Stimulated activated CD4-positive, alpha-beta T cell treated with anti-CD3 and anti-CD28 coated beads, Interleukin-4, amount 100 ng/mL, for 48 hours (primary cell): ENCODE results near the gene RILPL2.
"Not testable (repeated sequence)": the region's sequence is repeated elsewhere in the genome, so short reads cannot be mapped to it uniquely, and the experiment has no call there.

Experiments
- DNase-seq, 2 donors: peaks; one replicate each; pipeline ENCODE4 v3.0.0-alpha.2; 2020; ENCODE audit warnings: low read depth in 2 of 2

The RILPL2 gene

DNA sequence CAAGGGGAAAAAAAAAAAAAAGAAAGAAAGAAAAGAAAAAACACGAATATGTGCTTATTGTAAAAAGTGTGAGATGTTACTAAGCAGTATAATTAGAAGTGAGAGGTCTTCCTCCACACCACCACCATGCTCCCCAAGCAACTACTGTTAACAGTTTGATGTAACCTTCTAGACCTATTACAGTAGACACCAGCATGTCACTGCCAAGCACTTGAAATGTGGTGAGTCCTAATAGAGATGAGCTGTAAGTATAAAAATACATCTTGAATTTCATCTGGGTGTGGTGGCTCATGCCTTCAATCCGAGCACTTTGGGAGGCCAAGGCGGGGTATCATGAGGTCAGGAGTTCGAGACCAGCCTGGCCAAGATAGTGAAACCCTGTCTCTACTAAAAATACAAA lies 13.4 kb upstream of the RILPL2 start:
- no peak for DNase-seq

DNA sequence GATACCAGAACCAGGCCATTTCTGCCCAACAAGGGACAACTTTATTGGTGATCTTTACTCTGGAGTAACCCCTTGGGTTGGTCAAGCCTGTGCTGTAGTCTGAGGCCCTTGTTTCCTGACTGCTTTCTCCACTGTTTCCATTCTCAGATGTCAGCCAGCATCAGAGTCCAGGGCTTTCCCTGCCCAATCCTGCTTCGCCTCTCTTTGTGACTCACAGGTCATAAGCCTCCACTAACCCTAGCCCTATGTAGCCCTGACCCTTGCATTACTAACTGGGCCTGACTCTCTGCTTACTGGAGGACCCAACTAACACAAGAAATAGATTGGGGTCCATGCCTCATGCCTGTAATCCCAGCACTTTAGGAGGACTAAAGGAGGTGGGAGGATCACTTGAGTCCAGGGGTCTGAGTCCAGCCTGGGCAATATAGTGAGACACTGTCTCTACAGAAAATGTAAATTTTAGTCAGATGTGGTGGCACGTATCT lies 12.8 kb upstream of the RILPL2 start:
- no peak for DNase-seq

DNA sequence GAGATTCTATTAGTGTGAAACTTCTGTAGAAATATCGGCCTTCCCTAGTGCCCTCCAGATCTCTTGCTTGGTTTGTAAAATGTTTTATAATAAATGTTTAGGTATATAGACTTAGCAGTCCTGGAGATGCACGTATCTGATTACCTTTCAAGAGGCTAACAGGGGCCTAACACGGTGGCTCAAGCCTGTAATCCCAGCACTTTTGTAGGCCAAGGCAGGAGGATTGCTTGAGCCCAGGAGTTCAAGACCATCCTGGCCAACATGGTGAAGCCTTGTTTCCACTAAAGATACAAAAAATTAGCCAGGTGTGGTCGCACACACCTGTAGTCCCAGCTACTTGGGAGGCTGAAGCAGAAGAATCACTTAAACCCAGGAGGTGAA lies 9.8 kb upstream of the RILPL2 start:
- no peak for DNase-seq

DNA sequence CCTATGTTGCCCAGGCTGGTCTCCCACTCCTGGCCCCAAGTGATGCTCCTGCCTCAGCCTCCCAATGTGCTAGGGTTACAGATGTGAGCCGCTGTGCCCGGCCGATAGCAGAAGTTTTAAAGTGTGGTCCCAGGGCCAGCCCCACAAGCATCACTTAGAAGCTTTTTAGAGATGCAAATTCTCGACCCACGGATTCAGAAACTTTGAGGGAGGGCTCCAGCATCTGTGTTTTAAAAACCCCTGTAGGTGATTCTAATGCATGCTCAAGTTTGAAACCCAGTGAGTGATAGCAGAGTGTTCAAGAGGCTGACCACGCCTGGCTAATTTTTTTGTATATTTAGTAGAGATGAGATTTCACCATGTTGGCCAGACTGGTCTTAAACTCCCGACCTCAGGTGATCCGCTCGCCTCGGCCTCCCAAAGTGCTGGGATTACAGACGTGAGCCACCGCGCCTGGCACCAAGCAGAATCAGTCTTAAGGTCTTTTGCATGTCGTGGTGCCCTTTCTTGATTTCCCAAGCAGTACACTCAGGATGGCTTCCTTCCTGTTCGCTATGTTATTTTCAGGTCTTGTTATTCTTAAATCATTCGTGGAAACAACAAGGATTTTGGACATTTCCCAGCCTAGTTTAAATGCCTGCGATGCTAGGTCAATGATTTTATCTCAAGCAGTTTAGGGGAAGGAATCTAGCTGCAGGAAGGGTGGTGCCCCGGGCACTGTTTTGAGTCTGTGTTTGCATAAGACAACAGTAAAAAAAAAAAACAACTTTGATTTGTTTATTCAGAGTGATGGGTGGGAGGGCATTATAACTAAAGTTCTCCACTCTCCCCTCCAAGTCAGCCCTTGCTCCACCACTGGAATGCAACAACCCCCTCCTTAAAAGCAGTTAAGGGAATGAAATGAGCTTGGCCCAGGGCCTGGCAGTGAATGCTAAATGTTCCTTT lies 9.2 kb upstream of the RILPL2 start:
- DNase-seq = no peak

DNA sequence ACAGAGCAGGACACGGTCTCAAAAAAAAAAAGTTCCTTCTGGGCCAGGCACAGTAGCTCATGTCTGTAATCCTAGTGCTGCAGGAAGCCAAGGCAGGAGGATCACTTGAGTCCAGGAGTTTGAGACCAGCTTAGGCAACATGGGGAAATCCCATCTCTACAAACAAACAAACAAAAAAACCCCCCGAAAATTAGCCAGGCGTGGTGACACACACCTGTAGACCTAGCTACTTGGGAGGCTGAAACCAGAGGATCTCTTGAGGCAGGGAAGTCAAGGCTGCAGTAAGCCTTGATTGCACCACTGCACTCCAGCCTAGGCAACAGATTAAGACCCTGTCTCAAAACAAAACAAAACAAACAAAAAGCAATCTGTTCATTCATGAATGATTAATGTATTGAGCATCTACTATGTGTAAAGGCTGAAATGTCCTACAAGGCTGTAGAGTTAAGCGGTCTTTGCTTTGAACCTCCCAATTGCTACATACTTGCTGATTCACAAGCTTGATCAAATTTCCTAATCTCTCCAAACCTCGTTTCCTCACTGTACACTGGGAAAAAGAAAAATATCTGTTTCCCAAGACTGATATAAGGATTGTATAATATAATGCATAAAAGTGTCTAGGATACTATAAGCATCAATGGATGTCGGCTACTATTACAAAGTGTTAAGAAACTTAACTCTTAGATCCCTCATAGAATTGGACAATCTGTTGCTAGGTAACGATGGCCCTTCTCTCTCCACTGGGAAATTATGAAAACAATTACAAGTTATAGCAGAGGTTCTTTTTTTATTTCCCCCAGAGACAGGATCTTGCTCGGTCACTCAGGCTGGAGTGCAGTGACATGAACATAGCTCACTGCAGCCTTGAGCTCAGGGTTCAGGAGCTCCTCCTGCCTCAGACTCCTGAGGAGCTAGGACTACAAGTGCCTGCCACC lies 7.9 kb upstream of the RILPL2 start:
- DNase-seq = no peak

DNA sequence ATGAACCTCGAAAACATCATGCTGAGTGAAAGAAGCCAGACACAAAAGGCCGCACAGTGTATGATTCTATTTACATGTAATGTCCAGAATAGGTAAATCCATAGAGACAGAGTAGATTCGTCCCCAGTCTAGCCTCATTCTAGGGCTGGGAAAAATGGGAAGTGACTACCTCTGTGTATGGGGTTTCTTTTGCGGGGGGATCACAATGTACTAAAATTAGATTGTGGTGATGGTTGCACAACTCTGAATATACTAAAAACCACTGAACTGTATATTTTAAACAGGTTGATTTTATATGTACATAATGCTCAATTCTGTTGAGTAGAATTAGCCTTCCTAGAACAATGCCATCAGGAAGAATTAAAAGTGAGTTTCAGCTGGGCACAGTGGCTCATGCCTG lies 6.3 kb upstream of the RILPL2 start:
- no peak for DNase-seq

DNA sequence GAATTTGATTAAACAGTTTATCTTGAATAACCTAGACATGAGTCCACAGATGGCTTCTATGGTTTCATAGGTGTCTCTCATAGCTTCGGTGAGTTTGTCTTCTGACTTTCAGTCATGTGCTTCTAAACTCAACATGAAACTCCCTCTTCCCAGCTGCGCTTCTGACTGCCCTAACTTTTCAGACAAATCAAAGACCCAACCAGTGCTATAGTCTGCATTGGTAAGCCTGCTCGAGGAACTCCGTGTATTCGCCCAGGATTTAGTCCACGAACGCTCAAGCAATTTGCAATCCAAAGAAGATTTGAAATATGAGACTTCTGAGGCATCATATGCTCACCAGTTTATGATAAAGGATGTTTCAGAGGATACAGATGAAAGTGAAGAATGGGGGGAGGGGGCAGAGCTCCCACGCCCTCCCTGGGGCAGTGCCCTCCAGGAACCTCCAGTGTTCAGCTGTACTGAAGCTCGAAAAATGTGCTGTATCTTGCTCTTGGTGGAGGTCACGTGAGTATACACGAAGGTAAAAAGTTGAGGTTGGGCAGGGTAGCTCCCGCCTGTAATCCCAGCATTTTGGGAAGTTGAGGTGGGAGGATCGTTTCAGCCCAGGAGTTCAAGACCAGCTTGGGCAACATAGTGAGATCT lies 5.2 kb upstream of the RILPL2 start:
- no peak for DNase-seq

DNA sequence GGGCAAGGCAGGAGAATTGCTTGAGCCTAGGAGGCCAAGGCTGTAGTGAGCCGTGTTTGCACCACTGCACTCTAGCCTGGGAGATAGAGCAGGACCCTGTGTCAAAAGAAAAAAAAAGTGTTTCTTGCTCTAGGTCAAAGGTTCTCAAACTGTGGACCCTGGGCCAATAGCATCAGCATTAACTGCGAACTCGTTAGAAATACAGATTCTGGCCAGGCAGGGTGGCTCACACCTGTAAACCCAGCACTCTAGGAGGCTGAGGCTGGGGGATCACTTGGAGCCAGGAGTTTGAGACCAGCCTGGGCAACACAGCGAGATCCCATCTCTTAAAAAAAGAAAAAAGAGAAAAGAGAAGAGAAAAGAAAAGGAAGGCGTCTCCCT lies 858 bp downstream of the RILPL2 start:
- no peak for DNase-seq

DNA sequence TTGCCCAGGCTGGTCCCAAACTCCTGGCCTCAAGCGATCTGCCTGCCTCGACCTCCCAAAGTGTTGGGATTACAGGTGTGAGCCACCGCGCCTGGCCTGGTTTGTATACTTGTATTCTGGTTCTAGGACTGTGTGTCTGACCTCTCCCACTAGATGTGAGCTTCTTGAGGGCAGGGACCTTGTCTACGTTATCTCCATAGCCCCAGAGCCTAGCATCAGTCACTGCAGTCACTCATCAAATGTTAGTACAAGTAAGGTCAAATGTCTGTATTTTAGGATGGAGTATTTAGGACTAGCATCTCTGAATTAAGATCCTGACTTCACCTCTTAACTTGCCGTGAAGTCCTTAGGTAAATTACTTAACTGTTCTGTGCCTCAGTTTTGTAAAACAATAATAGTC lies 2.9 kb downstream of the RILPL2 start:
- no peak for DNase-seq

DNA sequence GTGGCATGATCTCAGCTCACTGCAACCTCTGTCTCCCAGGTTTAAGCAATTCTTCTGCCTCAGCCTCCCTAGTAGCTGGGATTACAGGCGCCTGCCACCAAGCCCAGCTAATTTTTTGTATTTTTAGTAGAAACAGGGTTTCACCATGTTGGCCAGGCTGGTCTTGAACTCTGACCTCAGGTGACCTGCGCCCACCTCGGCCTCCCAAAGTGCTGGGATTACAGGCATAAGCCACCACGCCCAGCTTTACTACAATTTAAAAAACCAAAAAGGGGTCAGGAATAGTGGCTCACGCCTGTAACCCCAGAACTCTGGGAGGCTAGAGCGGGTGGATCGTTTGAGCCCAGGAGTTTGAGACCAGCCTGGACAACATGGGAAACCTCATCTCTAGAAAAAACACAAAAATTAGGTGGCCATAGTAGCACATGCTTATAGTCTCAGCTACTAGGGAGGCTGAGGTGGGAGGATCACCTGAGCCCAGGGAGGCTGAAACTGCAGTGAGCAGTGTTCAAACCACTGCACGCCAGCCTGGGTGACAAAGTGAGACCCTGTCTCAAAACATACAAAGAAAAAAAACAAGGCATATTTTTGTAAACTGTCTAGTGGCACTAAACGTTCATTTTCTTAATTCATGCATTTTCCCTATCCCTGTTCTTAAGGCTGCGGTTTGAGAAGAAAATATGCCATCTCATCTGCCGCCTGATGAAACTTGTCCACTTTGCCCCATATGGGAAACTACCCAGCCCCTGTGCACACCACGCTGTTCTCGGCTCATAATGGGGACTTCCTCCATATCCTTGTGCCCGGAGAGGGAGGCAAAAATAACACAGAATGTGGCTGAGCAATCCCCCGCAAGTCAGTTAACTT lies 4.3 kb downstream of the RILPL2 start:
- not testable (repeated sequence) for DNase-seq

DNA sequence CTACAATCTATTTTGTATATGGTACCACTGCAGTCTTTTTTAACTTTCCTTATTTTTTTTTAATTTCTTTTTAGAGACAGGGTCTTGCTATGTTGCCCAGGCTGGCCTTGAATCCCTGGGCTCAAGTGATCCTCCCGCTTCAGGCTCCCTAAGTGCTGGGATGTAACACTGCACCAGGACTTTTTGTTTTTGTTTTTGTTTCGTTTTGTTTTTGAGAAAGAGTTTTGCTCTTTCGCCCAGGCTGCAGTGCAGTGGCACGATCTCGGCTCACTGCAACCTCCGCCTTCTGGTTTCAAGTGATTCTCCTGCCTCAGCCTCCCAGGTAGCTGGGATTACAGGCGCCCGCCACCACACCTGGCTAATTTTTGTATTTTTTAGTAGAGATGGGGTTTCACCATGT lies 7.4 kb downstream of the RILPL2 start:
- DNase-seq = not testable (repeated sequence)

DNA sequence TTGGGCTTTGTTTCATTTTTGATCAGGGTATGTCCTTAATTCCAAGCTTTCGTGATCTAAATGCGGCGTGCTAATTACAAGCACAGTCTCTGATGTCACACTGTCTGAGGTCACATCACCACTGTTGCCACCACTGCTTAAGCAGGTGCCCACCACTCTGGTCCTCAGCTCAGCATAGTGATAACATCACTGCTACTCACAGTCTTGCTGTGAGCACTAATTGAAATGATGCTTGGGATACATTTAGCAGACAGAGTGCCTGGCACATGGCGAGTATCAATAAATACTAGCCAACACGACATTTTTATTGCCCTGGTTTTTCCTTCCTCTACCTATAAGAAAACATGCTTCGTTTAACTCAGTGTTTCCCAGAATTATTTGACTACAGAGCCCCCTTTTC lies 7.9 kb downstream of the RILPL2 start:
- DNase-seq = no peak

DNA sequence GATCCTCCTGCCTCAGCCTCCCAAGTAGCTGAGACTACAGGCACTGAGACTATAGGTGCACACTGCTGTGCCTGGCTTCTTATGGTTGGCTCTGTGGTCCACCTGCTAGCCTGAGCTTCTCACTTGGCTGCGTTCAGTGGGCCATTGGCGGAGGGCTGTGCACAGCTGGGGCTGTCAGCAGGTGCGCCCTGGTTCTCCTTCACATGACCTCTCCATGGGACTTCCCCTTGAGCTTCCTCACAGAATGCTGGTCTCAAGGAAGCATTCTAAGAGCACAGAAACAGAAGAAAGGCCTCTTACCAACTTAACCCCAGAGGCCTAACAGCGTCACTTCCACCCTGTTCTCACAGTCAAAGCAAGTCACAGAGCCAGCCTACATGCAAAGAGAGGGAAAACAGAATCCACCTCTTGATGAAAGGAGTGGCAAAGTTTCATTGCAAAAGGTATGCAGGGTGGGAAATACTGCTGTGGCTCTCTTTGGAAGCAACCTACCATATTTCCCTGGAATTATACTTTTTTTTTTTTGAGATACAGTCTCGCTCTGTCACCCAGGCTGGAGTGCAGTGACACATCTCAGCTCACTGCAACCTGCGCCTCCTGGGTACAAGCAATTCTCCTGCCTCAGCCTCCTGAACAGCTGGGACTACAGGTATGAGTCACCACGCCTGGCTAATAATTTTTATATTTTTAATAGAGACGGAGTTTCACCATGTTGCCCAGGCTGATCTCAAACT lies 9.3 kb downstream of the RILPL2 start:
- no peak for DNase-seq

DNA sequence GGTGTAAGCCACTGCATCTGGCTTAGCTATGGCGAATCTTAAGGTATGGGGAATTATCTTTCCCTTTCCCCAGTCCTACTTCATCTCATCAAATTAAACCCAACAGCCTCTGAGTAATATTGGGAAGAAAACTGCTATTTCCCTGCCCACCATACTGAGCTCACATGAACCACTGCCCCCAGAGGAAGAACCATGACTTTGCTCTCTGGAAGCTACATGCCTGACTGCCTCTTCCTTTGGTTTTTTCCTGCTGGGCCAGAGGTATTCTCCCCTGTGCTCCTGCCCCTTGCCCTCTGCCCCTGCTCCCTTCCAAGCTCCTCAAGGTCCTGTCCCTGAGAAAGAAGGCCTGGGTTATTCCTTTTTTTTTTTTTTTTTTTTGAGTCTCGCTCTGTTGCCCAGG lies 15.2 kb downstream of the RILPL2 start:
- DNase-seq = no peak

DNA sequence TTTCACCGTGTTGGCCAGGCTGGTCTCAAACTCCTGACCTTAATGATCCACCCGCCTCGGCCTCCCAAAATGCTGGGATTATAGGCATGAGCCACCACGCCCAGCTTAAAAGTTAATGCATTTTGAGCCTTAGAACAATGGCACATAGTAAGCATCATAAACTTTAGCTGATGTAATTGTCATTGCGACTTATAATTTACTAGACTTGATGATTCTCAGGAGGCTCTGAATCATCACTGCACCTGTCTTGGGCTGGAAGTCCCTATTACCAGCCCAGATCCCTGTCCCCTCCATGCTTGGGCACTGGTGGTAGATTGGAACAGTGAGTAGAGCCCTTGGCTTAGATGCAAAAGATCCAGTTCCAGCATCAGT lies 26.5 kb downstream of the RILPL2 start:
- DNase-seq = no peak

DNA sequence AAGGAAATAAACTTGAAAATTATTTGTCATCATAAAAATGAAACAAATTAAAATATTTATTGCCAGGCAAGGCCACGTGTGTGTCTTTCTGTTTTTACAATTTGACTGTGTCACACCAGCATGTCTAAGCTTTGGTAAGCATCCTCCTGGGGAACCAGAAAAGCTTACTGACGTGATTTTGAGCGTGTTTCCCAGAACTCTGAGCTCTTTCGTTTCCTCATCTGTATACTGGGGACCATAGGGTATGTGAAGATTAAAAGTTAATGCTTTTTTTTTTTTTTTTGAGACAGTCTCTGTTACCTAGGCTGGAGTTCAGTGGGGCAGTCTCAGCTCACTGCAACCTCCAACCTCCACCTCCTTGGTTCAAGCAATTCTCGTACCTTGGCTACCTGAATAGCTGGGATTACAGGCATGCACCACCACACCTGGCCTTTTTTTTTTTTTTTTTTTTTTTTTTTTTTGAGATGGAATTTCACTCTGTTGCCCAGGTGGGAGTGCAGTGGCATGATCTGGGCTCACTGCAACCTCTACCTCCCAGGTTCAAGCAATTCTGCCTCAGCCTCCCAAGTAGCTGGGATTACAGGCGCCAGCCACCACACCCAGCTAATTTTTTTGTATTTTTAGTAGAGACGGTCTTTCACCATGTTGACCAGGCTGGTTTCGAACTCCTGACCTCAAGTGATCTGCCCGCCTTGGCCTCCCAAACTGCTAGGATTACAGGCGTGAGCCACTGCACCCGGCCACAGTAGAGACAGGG lies 27.0 kb downstream of the RILPL2 start:
- not testable (repeated sequence) for DNase-seq

DNA sequence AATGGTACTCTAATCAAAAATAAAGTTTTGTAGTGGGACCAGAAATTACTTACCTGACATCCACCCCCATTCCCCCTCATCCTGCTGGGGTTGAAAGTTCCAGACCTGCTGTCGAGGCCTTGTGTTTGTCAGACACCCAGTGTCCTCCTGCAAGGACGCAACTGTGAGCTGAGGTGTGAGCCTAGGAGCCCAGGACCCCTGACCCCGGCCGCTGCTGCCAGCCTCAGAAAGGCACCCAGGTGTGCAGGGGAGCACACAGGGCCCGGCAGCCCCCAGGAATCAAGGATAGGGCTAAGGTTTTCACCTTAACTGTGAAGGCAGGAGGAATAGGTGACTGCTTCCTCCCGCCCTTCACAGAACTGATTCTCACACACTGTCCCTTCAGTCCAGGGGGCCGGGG lies 27.9 kb downstream of the RILPL2 start:
- not testable (repeated sequence) for DNase-seq

DNA sequence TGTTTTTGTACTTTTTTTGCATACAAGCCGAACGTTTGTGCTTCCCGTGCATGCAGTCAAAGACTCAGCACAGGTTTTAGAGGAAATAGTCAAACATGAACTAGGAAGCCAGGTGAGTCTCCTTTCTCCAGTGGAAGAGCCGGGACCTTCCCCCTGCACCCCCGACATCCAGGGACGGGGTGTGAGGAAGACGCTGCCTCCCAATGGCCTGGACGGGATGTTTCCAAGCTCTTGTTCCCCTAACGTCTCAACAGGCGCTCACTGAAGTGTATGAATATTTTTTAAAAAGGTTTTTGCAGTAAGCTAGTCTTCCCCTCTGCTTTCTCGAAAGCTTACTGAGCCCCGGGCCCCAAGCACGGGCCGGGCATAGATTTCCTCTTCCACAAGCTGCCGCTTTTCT lies 28.6 kb downstream of the RILPL2 start:
- DNase-seq = not testable (repeated sequence)

DNA sequence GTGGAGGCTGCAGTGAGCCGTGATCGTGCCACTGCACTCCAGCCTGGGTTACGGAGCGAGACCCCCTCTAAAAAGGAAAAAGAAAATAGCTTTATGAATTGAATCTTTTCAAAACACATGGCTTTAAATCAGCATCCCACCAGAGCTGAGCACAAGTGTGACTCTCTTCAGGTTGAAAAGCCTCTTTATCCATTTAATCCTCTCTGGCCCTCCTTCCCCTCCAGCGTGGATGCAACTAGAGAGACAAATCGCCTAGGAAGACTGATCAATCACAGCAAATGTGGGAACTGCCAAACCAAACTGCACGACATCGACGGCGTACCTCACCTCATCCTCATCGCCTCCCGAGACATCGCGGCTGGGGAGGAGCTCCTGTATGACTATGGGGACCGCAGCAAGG lies 29.2 kb downstream of the RILPL2 start:
- DNase-seq = not testable (repeated sequence)

DNA sequence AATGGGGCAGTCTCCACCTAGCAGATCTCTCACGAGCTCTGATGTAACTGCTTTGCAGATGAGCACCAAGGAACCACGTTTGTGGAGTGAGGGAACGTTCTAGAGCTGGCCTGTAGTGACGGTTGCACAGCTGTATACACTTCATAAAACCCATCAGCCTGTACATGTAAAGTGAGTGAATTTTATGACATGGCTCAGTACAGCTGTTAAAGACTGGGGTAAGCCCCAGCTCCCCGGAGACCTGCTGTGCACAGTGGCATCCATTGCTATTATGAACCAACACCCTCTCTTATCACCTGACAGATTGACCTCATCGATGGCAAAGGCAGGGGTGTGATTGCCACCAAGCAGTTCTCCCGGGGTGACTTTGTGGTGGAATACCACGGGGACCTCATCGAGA lies 31.9 kb downstream of the RILPL2 start:
- DNase-seq = no peak
